Type B pancreatic cell (in vitro differentiated cells): Measurements from ENCODE around the gene MYBPC2. TPM values are rescaled to one million over a fixed set of nuclear protein-coding genes. Genes with fewer than 3 reads are reported as not detected.

Source experiments
- DNase-seq: peaks from one replicate; pipeline ENCODE4 v3.0.0; 2021; ENCODE audit warnings: mixed read lengths; ENCODE audit not compliant: unreplicated experiment; ENCODE audit errors: extremely low spot score
- H3K27ac Mint-ChIP-seq: 2 replicates; pipeline ENCODE4 v1.8.0; 2021; ENCODE audit warnings: mild to moderate bottlenecking, mixed read lengths
- H3K27me3 Mint-ChIP-seq: 2 replicates; pipeline ENCODE4 v1.8.0; 2021; ENCODE audit warnings: mixed read lengths
- H3K36me3 Mint-ChIP-seq: 2 replicates; pipeline ENCODE4 v1.8.0; 2021; ENCODE audit warnings: mixed read lengths
- H3K4me1 Mint-ChIP-seq: one replicate; pipeline ENCODE4 v1.8.0; 2021; ENCODE audit warnings: mixed read lengths; ENCODE audit not compliant: unreplicated experiment
- H3K4me3 Mint-ChIP-seq: 2 replicates; pipeline ENCODE4 v1.8.0; 2021; ENCODE audit warnings: mild to moderate bottlenecking, mixed read lengths
- H3K9me3 Mint-ChIP-seq: 2 replicates; pipeline ENCODE4 v1.8.0; 2021; ENCODE audit warnings: mixed read lengths
- long read RNA-seq: library from polyadenylated mRNA; unstranded; transcript quantifications from one replicate; pipeline ENCODE4 v2.0.0, GENCODE V29; 2020
- total RNA-seq: library from RNA; stranded (reverse); gene quantifications from 2 replicates; pipeline ENCODE4 v1.2.1, GENCODE V29; 2021; ENCODE audit warnings: low replicate concordance
- TF ChIP-seq, protein P1 (sequence below): fragments of 200-600 bp; sonication (generic); conservative IDR thresholded peaks from 2 replicates; pipeline ENCODE4 v1.5.0; 2021; ENCODE audit warnings: antibody characterized with exemption, mild to moderate bottlenecking

The MYBPC2 gene
- total RNA-seq: 0.12 TPM in 1 of 2 replicates, not detected in the other
- long read RNA-seq: 0 reads

DNA sequence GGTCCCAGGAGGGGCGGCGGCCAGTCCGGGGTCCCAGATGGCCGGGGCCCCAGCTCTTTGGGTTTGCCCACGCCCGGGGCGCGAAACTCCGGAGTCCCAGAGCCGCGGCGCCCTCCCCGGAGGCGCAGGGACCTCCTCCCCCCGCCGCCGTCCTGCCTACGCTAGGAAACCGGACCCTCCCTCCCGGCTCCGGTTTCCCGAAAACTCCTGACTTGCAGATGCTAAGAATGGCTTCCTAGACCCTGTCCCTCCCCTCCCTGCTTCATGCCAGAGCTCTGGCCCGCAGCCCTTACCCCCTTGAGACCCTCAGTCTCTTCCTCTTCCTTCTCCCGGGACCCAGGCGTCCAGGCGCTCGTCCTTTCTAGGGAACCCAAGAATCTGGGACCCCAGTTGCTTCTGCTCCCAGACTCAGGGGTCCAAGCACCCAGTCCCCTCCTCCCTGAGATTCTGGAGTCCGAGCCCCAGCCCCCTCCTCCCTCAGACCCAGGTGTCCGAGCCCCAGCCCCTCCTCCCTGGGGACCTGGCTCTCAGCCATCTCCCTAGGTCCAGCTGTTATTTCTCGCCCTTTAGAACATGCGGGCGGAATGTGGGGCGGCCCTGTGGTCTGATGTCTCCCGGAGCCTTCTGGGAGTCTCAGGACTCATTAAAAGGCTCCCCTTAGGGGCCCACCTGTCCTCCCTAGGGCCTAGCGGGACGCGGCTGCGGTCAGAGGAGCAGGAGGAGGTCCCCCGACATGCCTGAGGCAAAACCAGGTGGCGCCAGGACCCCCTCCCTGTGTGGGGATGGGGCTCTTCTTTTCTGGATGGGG lies at the start of gene MYBPC2:
TSS of gene MYBPC2 (plus strand) at position 672 of the 808 bp plus-strand sequence. CDS start at position 734, 62 bp downstream.
- H3K36me3 Mint-ChIP-seq: no peaks in the 10 kb centered on the region
- peaks cover 45% of the 10 kb centered on the region for H3K27me3 Mint-ChIP-seq
- peak within 1 kb of the TSS; percentile 88 for H3K27ac Mint-ChIP-seq
- peaks cover 24% of the 10 kb centered on the region for H3K4me1 Mint-ChIP-seq
- TF ChIP-seq, protein P1, sequence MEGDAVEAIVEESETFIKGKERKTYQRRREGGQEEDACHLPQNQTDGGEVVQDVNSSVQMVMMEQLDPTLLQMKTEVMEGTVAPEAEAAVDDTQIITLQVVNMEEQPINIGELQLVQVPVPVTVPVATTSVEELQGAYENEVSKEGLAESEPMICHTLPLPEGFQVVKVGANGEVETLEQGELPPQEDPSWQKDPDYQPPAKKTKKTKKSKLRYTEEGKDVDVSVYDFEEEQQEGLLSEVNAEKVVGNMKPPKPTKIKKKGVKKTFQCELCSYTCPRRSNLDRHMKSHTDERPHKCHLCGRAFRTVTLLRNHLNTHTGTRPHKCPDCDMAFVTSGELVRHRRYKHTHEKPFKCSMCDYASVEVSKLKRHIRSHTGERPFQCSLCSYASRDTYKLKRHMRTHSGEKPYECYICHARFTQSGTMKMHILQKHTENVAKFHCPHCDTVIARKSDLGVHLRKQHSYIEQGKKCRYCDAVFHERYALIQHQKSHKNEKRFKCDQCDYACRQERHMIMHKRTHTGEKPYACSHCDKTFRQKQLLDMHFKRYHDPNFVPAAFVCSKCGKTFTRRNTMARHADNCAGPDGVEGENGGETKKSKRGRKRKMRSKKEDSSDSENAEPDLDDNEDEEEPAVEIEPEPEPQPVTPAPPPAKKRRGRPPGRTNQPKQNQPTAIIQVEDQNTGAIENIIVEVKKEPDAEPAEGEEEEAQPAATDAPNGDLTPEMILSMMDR: no peak
- DNase-seq: no peak
- H3K4me3 Mint-ChIP-seq: peak within 1 kb of the TSS; percentile 93
- H3K9me3 Mint-ChIP-seq: no peaks in the 10 kb centered on the region

DNA sequence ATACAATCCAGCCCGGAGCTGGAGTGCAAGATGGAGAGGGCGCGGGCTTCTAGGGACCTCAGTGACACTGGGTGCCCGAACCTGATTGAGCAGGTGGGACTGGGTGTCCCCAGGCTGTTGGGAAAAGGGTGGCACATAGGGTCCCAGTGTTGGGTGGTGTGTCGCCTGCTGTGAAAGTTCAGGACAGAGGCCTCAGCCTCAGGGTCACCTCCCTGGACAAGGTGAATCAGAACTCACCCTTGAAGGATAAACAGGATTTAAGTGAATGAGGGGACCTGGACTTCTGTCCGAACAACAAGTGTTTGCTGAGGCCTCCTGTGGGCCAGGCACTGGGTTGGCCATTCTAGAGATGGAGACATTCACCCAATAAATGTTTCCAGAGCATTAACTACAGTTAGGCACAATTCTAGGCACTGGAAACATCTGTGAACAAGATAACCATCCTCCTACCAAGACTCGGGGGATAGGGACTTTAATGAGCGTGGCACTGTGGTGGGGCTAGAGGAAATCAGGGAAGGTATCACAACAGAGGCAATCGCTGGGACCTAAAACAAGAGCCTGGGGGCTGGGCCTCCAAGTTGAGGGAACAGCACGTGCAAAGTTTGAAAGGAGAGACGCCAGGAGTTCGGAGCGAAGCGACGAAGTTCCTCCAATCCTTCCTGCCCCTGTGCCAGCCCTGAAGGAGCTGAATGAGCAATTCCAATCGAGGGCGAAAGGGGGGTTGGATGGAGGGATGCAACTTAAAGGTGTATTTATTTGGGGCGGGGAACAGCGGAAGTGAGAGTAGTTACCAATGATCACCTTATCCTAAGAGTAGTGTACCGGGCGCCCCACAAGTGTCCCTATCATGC lies 49.5 kb upstream of the MYBPC2 start:
- no peaks in the 10 kb centered on the region for H3K27me3 Mint-ChIP-seq
- H3K4me1 Mint-ChIP-seq: peaks cover 23% of the 10 kb centered on the region
- H3K36me3 Mint-ChIP-seq: peaks cover 9% of the 10 kb centered on the region
- H3K27ac Mint-ChIP-seq: peak overlapping the region; percentile 97
- peak overlapping the region; percentile 98 for H3K4me3 Mint-ChIP-seq
- no peak for DNase-seq
- TF ChIP-seq, protein P1: no peak
- H3K9me3 Mint-ChIP-seq: no peaks in the 10 kb centered on the region

DNA sequence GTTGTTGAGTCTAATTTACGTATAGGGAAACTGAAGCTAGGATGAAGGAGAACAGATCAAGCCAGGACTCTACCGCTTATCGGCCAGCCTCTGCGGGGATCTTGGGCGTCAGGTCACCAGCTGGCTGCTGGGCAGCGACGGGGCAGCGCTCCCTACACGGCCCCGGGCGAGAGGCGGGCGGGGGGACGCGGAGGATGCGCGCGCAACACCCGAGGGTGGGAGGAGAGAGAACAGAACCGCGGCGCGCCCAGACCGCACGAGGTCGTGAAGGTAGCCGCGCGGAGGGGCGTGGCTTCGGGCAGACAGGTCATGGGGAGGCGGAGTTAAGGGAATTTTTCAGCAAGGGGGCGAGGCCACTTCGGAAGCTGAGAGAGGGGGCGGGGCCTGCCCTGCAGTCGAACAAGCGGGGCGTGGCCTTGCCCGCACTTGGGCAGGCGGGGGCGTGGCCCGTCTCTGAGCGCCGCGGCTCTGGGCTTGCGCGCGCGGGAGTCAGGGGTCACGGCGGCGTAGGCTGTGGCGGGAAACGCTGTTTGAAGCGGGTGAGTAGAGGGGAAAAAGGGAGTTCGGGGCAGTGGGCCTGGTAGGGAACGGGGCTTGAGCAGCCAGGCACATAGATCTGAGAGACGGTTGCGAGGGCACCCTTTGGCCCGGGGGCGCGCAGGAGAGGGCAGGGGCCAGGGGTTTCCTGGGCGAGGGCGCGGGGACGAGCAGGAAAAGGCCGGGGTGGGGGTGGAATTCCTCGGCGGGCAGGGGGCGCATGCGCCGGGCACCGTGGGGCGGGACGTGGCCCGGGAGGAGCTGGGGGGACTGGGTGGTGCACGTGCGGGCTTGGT lies 48.6 kb upstream of the MYBPC2 start, which contains the start of gene POLD1:
TSS of gene POLD1 (plus strand) at position 496 of the 833 bp plus-strand sequence. CDS start 14,505 bp downstream, outside the sequence.
- peak; percentile 99 for DNase-seq
- H3K36me3 Mint-ChIP-seq: peaks cover 8% of the 10 kb centered on the region
- H3K27ac Mint-ChIP-seq: peak within 1 kb of the TSS; percentile 97
- TF ChIP-seq, protein P1: no peak
- H3K9me3 Mint-ChIP-seq: no peaks in the 10 kb centered on the region
- H3K27me3 Mint-ChIP-seq: no peaks in the 10 kb centered on the region
- H3K4me3 Mint-ChIP-seq: peak within 1 kb of the TSS; percentile 98
- H3K4me1 Mint-ChIP-seq: peaks cover 23% of the 10 kb centered on the region

DNA sequence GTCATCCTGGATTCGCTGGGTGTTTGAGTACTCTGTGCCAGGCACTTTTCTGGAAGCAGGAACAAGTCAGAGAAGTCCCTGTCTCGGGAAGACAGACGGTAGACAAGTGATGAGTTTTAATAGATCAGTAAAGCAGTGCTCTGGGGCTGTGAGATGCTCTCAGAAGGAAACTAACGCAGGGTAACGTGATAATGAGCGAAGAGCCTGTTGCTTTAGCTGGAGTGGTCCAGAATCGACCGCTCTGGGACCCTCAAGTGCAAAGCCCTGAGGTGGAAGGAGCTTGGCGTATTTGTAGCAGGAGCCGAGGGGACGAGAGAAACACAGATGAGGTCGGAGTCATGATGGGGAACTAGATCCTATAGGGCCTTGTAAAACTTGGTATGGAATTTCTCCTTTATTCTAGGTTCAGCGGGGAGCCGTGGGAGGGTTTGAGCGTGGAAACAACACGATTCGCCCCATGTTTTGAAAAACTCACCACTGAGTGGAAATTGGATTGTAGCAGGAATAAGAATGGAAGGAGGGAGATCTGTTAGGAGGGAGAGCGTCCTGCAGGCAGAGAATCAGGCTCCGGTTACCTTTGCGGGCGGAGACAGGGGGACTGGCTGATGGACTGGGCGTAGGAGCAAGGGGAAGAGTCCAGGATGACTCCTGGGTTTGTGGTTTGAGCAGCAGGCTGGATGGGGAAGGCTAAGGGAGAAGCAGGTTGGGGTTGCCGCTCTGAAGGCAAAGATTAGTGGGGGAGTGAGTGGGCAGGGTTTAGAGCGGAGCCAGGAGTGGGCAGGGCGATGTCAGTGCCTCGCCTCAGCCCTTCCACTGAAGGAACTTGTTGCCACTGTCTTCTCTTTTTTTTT lies 47.8 kb upstream of the MYBPC2 start:
- peak overlapping the region; percentile 97 for H3K27ac Mint-ChIP-seq
- peaks cover 4% of the 10 kb centered on the region for H3K36me3 Mint-ChIP-seq
- H3K27me3 Mint-ChIP-seq: no peaks in the 10 kb centered on the region

More for the DNA sequence above, 47.8 kb upstream of the MYBPC2 start:
- TF ChIP-seq, protein P1: no peak
- H3K4me1 Mint-ChIP-seq: peaks cover 23% of the 10 kb centered on the region
- no peak for DNase-seq
- peak overlapping the region; percentile 98 for H3K4me3 Mint-ChIP-seq
- no peaks in the 10 kb centered on the region for H3K9me3 Mint-ChIP-seq
